CD4-positive, alpha-beta memory T cell (primary cell): ENCODE measurements around the gene CILP2. TPM values are rescaled to one million over a fixed set of nuclear protein-coding genes. Genes with fewer than 3 reads are reported as not detected.
A peak's percentile ranks its signal among the peaks of the same experiment; 100 is the strongest.

ENCODE experiments used
- CTCF ChIA-PET: fragments of 350-600 bp; sonication (Branson Sonifier 250); formaldehyde crosslinking; loops from one replicate; lab custom pipeline; 2021; ENCODE audit warnings: inconsistent platforms; ENCODE audit not compliant: partially characterized antibody; lab: Charles Lee
- POLR2A ChIA-PET: fragments of 350-600 bp; sonication (Branson Sonifier 250); formaldehyde crosslinking; loops from one replicate; lab custom pipeline; 2021; ENCODE audit not compliant: partially characterized antibody; lab: Charles Lee
- DNase-seq, 5 donors: peaks; one replicate each; pipeline versions ENCODE4 v3.0.0 to v3.0.0-alpha.2; 2020 to 2022; ENCODE audit warnings: mixed read lengths in 1 of 5
- H3K27ac ChIP-seq: one replicate; pipeline ENCODE4 v1.7.0; 2013; ENCODE audit warnings: low read depth, low read length
- H3K27me3 ChIP-seq: 2 replicates; pipeline ENCODE4 v1.7.0; 2013; ENCODE audit warnings: mild to moderate bottlenecking, low read length, moderate library complexity; ENCODE audit not compliant: insufficient read depth
- H3K36me3 ChIP-seq: 2 replicates; pipeline ENCODE4 v1.7.0; 2013; ENCODE audit warnings: mild to moderate bottlenecking, low read length, moderate library complexity; ENCODE audit not compliant: insufficient read depth
- H3K4me1 ChIP-seq: 2 replicates; pipeline ENCODE4 v1.7.0; 2013; ENCODE audit warnings: mild to moderate bottlenecking, low read length, moderate library complexity; ENCODE audit not compliant: insufficient read depth
- H3K4me3 ChIP-seq, 2 donors: one replicate each; pipeline ENCODE4 v1.7.0; 2013; ENCODE audit warnings: low read length in 2 of 2, mild to moderate bottlenecking in 1 of 2
- H3K9me3 ChIP-seq, 2 donors: one replicate each; pipeline ENCODE4 v1.7.0; 2013; ENCODE audit warnings: low read length in 2 of 2, control low read depth in 1 of 2; ENCODE audit not compliant: control insufficient read depth in 1 of 2
- H3K27ac Mint-ChIP-seq, 7 donors: one replicate each; pipeline ENCODE4 v1.8.0; 2020 to 2021; ENCODE audit warnings: mixed read lengths in 7 of 7, mild to moderate bottlenecking in 6 of 7, inconsistent platforms in 3 of 7, moderate library complexity in 3 of 7
- H3K27me3 Mint-ChIP-seq, 2 donors: one replicate each; pipeline ENCODE4 v1.8.0; 2020 to 2021; ENCODE audit warnings: mixed read lengths in 2 of 2
- H3K36me3 Mint-ChIP-seq, 2 donors: one replicate each; pipeline ENCODE4 v1.8.0; 2020 to 2021; ENCODE audit warnings: mixed read lengths in 2 of 2, inconsistent platforms in 1 of 2, mild to moderate bottlenecking in 1 of 2
- H3K4me1 Mint-ChIP-seq, 4 donors: one replicate each; pipeline ENCODE4 v1.8.0; 2020 to 2021; ENCODE audit warnings: mixed read lengths in 4 of 4, mild to moderate bottlenecking in 1 of 4
- H3K4me3 Mint-ChIP-seq, 8 donors: one replicate each; pipeline ENCODE4 v1.8.0; 2020 to 2021; ENCODE audit warnings: mixed read lengths in 8 of 8, mild to moderate bottlenecking in 7 of 8, moderate library complexity in 6 of 8, inconsistent platforms in 3 of 8
- H3K9me3 Mint-ChIP-seq, 8 donors: one replicate each; pipeline ENCODE4 v1.8.0; 2020 to 2021; ENCODE audit warnings: mixed read lengths in 8 of 8, mild to moderate bottlenecking in 5 of 8, inconsistent platforms in 3 of 8, moderate library complexity in 1 of 8
- intact Hi-C: fragments of 100-400 bp; cut with micrococcal nuclease; formaldehyde crosslinking; loops from one replicate; pipeline ENCODE4 v1.15.1; 2023
- polyA plus RNA-seq, 2 donors: library from polyadenylated mRNA; unstranded; fragments of 300-500 nt; fragmentation: Illumina TruSeq; gene quantifications; one replicate each; pipeline ENCODE4 v1.2.3, GENCODE V29; 2021
- total RNA-seq, 2 experiments: library from RNA; stranded (reverse); gene quantifications; one replicate each; pipeline ENCODE4 v1.2.3, GENCODE V29; 2021

The CILP2 gene
- total and polyA plus RNA-seq, 4 experiments from 2014 or later, result 0.09 to 0.14 TPM; not detected in 2

DNA sequence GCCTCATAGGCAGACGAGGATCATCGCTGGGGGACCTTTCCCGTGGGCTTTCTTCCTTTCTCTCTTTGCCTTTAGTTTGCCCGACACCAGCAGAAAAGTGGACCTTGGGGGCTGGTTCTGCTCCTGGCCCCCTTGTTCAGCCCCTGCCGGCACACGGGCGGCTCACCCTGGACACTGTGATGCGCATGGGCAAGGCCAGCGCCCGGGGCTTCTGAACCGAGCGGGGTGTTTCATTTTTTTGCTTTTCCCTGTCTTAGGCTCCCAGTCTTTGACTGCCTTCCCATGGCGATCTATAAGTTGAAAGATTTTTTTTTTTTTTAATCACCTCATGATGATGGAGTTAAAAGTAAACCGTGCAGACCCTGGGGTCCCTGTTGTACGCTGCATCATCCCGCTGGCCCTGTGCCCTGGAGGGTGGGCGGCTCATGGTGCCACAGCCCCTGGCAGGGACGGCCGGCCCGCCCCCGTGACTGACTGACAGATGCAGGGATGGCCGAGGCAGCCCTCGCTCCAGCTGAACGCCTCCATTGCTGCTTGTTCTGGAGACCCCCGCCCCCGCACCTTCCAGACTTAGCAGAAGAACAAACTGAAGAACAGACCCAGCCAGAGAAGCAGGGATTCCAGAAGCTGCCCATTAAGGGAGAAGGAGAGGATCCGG, 32.3 kb upstream of the CILP2 start:
- H3K4me1 Mint-ChIP-seq, result no peaks in the 10 kb centered on the region
- H3K36me3 Mint-ChIP-seq, result peaks cover 36 to 58% of the 10 kb centered on the region in 2 donors
- intact Hi-C loops, result no loop called here
- Histone ChIP-seq H3K4me3 (no peak overlapping the region), H3K4me1 (no peaks in the 10 kb centered on the region), H3K27ac (no peak overlapping the region), H3K9me3 (no peaks in the 10 kb centered on the region), H3K27me3 (no peaks in the 10 kb centered on the region), H3K36me3 (peaks cover 56% of the 10 kb centered on the region)
- no peaks in the 10 kb centered on the region for H3K27me3 Mint-ChIP-seq
- DNase-seq, result no peak
- CTCF ChIA-PET, result no interaction called here
- POLR2A ChIA-PET, result no interaction called here
- H3K27ac Mint-ChIP-seq, result no peak overlapping the region
- H3K9me3 Mint-ChIP-seq, result peaks cover 0 to 5% (median 0%) of the 10 kb centered on the region in 8 donors
- H3K4me3 Mint-ChIP-seq, result no peak overlapping the region

GRCh38 chr19:19506592-19506991, 31.5 kb upstream of the CILP2 start:
- no peak overlapping the region for H3K4me3 ChIP-seq
- no peak for DNase-seq
- Mint-ChIP-seq H3K4me3 (no peak overlapping the region), H3K4me1 (no peaks in the 10 kb centered on the region), H3K9me3 (peaks cover 0 to 5% (median 0%) of the 10 kb centered on the region in 8 donors), H3K27ac (peak overlapping the region in 3 of 7 donors; percentile 57 to 74 (median 60)), H3K27me3 (no peaks in the 10 kb centered on the region), H3K36me3 (peaks cover 34 to 53% of the 10 kb centered on the region in 2 donors)
- H3K9me3 ChIP-seq, result no peaks in the 10 kb centered on the region
- no peaks in the 10 kb centered on the region for H3K27me3 ChIP-seq
- CTCF ChIA-PET, result no interaction called here
- intact Hi-C loops, result no loop called here
- no peaks in the 10 kb centered on the region for H3K4me1 ChIP-seq
- H3K36me3 ChIP-seq, result peaks cover 48% of the 10 kb centered on the region
- POLR2A ChIA-PET, result interaction anchor here (1.2 kb wide), 1 partner anchor 9 kb away, joined by 5 read pairs; the partner anchor contains the start of genes NDUFA13 and TSSK6
- H3K27ac ChIP-seq, result no peak overlapping the region

DNA sequence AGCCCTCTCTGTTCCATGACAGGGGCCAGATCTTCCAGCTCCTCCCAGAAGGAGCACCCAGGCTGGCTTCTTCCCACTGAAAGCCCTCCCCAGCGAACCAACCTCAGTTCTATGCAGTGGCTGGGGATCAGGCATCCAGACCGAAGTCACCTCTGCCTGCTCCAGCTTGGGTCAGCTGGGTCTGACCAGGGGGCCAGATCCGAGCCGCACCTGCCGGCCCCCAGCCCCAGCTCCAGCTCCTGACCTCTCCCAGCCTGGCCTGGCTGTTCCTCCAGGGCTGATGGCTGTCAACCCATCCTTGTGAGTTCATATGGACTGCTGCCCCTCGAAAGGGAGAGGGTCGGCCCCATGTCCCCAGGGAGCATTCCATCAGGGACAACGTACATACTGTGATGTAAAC, 30.7 kb upstream of the CILP2 start:
- Histone ChIP-seq H3K4me3 (no peak overlapping the region), H3K4me1 (no peaks in the 10 kb centered on the region), H3K9me3 (no peaks in the 10 kb centered on the region), H3K36me3 (peaks cover 43% of the 10 kb centered on the region), H3K27ac (no peak overlapping the region), H3K27me3 (no peaks in the 10 kb centered on the region)
- peaks cover 0 to 7% (median 0%) of the 10 kb centered on the region in 8 donors for H3K9me3 Mint-ChIP-seq
- H3K4me1 Mint-ChIP-seq, result peaks cover 0 to 3% (median 0%) of the 10 kb centered on the region in 4 donors
- DNase-seq, result no peak
- peaks cover 33 to 45% of the 10 kb centered on the region in 2 donors for H3K36me3 Mint-ChIP-seq
- POLR2A ChIA-PET, result interaction anchor here (1.1 to 1.2 kb wide), 2 partner anchors 9 to 122 kb away, joined by 3 to 5 read pairs; partner anchors contain the start of genes NDUFA13 and TSSK6
- H3K4me3 Mint-ChIP-seq, result no peak overlapping the region
- no peak overlapping the region for H3K27ac Mint-ChIP-seq
- intact Hi-C loops, result no loop called here
- CTCF ChIA-PET, result no interaction called here
- no peaks in the 10 kb centered on the region for H3K27me3 Mint-ChIP-seq

DNA sequence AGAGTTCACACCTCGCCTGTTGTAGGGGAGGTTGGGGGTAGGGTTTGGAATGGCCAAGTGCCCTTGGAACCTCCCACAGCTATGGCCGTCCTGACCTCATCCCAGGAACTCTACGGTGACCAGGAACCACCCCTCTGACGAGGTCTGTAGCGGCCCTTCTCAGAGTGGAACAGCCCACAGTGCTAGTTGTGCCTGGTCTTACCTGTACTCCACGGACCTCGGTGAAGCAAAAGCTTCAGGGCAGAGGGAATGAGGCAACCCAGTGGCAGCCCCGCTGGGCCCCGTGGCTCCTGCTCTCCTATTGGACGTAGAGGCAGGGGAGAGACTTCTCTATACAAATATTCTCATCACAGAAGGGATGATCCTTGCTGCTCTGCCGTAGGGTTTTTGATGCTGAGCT, 29.8 kb upstream of the CILP2 start:
- H3K27ac Mint-ChIP-seq, result peak overlapping the region in 2 of 7 donors; percentile 18 to 50
- H3K4me3 Mint-ChIP-seq, result no peak overlapping the region
- ChIA-PET CTCF (interaction anchor here (0.6 kb wide), 1 partner anchor 18 kb away, joined by 3 read pairs; no protein-coding TSS in a partner anchor), POLR2A (interaction anchor here (1.1 kb wide), 1 partner anchor 123 kb away, joined by 3 read pairs; no protein-coding TSS in a partner anchor)
- H3K4me1 Mint-ChIP-seq, result peaks cover 0 to 3% (median 0%) of the 10 kb centered on the region in 4 donors
- peaks cover 0 to 6% (median 0%) of the 10 kb centered on the region in 8 donors for H3K9me3 Mint-ChIP-seq
- no peaks in the 10 kb centered on the region for H3K27me3 Mint-ChIP-seq
- Histone ChIP-seq H3K9me3 (no peaks in the 10 kb centered on the region), H3K4me3 (no peak overlapping the region), H3K27me3 (no peaks in the 10 kb centered on the region), H3K4me1 (no peaks in the 10 kb centered on the region), H3K36me3 (peaks cover 34% of the 10 kb centered on the region), H3K27ac (no peak overlapping the region)
- DNase-seq, result no peak
- intact Hi-C loops, result no loop called here
- peaks cover 24 to 36% of the 10 kb centered on the region in 2 donors for H3K36me3 Mint-ChIP-seq

DNA sequence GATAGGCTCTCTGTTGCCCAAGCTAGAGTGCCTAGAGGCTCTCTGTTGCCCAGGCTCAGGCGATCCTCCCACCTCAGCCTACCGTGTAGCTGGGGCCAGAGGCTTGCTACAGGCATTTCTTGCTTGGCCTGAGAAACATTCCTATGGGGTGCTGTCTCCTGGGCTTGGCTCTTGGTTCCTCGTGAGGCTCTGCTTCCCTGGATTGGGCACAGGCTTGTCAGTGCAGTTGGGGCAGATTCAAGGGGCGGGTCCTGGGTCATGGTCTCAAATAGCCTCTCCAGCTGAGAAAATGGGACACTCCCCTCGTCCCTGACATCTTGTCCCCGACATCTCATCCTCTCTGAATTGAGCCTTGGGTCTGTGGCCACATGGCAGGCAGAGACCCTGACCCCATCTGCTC, 27.6 kb upstream of the CILP2 start:
- H3K36me3 Mint-ChIP-seq, result peaks cover 12 to 18% of the 10 kb centered on the region in 2 donors
- intact Hi-C loops, result no loop called here
- Histone ChIP-seq H3K4me3 (no peak overlapping the region), H3K9me3 (no peaks in the 10 kb centered on the region), H3K36me3 (peaks cover 12% of the 10 kb centered on the region), H3K4me1 (peaks cover 9% of the 10 kb centered on the region), H3K27ac (no peak overlapping the region), H3K27me3 (no peaks in the 10 kb centered on the region)
- H3K9me3 Mint-ChIP-seq, result peaks cover 0 to 6% (median 0%) of the 10 kb centered on the region in 8 donors
- H3K4me1 Mint-ChIP-seq, result peaks cover 0 to 3% (median under 1%) of the 10 kb centered on the region in 4 donors
- no peaks in the 10 kb centered on the region for H3K27me3 Mint-ChIP-seq
- H3K27ac Mint-ChIP-seq, result peak overlapping the region in 4 of 7 donors; percentile 44 to 70 (median 70)
- CTCF ChIA-PET, result interaction anchor here (1.8 kb wide), 1 partner anchor 20 kb away, joined by 6 read pairs; no protein-coding TSS in a partner anchor
- POLR2A ChIA-PET, result interaction anchor here (1.1 to 1.5 kb wide), 2 partner anchors 18 to 146 kb away, joined by 3 read pairs; no protein-coding TSS in a partner anchor
- H3K4me3 Mint-ChIP-seq, result no peak overlapping the region
- no peak for DNase-seq

- no peak overlapping the region for H3K27ac ChIP-seq
- H3K27ac Mint-ChIP-seq, result peak overlapping the region in 2 of 7 donors; percentile 41 to 58
- no peak for DNase-seq
- peaks cover 7 to 28% (median 15%) of the 10 kb centered on the region in 4 donors for H3K4me1 Mint-ChIP-seq
- intact Hi-C loops, result no loop called here
- ChIA-PET CTCF (interaction anchor here (2.6 kb wide), 1 partner anchor 23 kb away, joined by 11 read pairs; no protein-coding TSS in a partner anchor), POLR2A (interaction anchor here (0.9 to 3.2 kb wide), 2 partner anchors 108 to 155 kb away, joined by 3 to 16 read pairs; partner anchors contain the start of genes GATAD2A and ZNF101)
- peaks cover 27% of the 10 kb centered on the region for H3K4me1 ChIP-seq
- no peaks in the 10 kb centered on the region for H3K27me3 Mint-ChIP-seq
- H3K36me3 Mint-ChIP-seq, result peaks cover 0 to 8% of the 10 kb centered on the region in 2 donors
- H3K4me3 Mint-ChIP-seq, result peak overlapping the region in 2 of 8 donors; percentile 51 to 57
- H3K9me3 Mint-ChIP-seq, result peaks cover 0 to 4% (median 0%) of the 10 kb centered on the region in 8 donors
- H3K9me3 ChIP-seq, result no peaks in the 10 kb centered on the region
- H3K4me3 ChIP-seq, result no peak overlapping the region
- H3K27me3 ChIP-seq, result no peaks in the 10 kb centered on the region
- H3K36me3 ChIP-seq, result no peaks in the 10 kb centered on the region
Measured at GRCh38 chr19:19513682-19514081, 24.4 kb upstream of the CILP2 start.

DNA sequence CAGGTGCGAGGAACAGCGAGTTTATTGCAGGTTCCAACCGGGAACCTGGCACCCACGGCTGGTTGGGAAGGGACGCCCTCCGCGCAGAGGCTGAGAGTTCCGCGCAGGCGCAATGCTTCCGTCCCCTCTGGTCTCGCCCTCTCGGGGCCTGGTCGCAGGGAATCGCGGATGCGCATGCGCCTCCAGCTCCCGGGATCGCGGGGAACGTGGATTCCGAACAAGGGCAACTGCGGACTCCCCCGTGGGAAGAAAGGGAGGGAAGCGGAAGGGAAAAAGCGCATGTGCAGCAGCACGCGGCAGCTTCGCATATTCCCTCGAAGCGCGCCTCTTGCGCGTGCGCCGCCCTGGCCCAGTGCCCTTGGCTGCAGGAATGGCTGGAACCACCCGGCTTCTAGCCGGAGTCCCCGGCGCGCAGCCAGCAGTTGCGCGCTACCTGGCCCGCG, 23.8 kb upstream of the CILP2 start:
- Histone ChIP-seq H3K9me3 (no peaks in the 10 kb centered on the region), H3K27me3 (no peaks in the 10 kb centered on the region), H3K36me3 (no peaks in the 10 kb centered on the region), H3K4me3 (no peak overlapping the region), H3K4me1 (peaks cover 30% of the 10 kb centered on the region), H3K27ac (no peak overlapping the region)
- peaks cover 7 to 31% (median 18%) of the 10 kb centered on the region in 4 donors for H3K4me1 Mint-ChIP-seq
- H3K4me3 Mint-ChIP-seq, result peak overlapping the region in 5 of 8 donors; percentile 8 to 67 (median 53)
- peaks cover 0 to 4% (median 0%) of the 10 kb centered on the region in 8 donors for H3K9me3 Mint-ChIP-seq
- peak in 1 of 5 donors; percentile 6 for DNase-seq
- CTCF ChIA-PET, result no interaction called here
- H3K27ac Mint-ChIP-seq, result no peak overlapping the region
- H3K36me3 Mint-ChIP-seq, result peaks cover 2 to 10% of the 10 kb centered on the region in 2 donors
- intact Hi-C loops, result no loop called here
- POLR2A ChIA-PET, result interaction anchor here (0.9 to 3.2 kb wide), 3 partner anchors 56 to 154 kb away, joined by 3 to 16 read pairs (median 14); partner anchors contain the start of genes GATAD2A and ZNF101
- H3K27me3 Mint-ChIP-seq, result no peaks in the 10 kb centered on the region
